Liver (tissue), 9 donors: Measurements from ENCODE around the gene ERCC3. TPM values are rescaled to one million over a fixed set of nuclear protein-coding genes. Genes with fewer than 3 reads are reported as not detected.

Experiments
- DNase-seq: peaks from one replicate; pipeline ENCODE4 v3.0.0-alpha.2; 2017; ENCODE audit warnings: low spot score
- H3K27ac ChIP-seq, 2 donors: one replicate each; pipeline ENCODE4 v1.7.0; 2013; ENCODE audit warnings: inconsistent platforms in 2 of 2, low read length in 2 of 2, control low read depth in 1 of 2, low read depth in 1 of 2, mild to moderate bottlenecking in 1 of 2
- H3K27me3 ChIP-seq, 4 donors: one replicate each; pipeline versions ENCODE4 v1.6.1 to v1.7.0; 2013; ENCODE audit warnings: low read length in 3 of 4, inconsistent platforms in 1 of 4, mild to moderate bottlenecking in 1 of 4, moderate library complexity in 1 of 4; ENCODE audit not compliant: control insufficient read depth in 4 of 4, insufficient read depth in 4 of 4
- H3K36me3 ChIP-seq, 4 donors: one replicate each; pipeline versions ENCODE4 v1.6.1 to v1.7.0; 2013; ENCODE audit warnings: low read length in 3 of 4, mild to moderate bottlenecking in 3 of 4, low read depth in 1 of 4, moderate library complexity in 1 of 4; ENCODE audit not compliant: control insufficient read depth in 4 of 4, insufficient read depth in 3 of 4
- H3K4me1 ChIP-seq, 4 donors: one replicate each; pipeline versions ENCODE4 v1.6.1 to v1.7.0; 2013; ENCODE audit warnings: low read length in 3 of 4, mild to moderate bottlenecking in 3 of 4, moderate library complexity in 1 of 4; ENCODE audit not compliant: control insufficient read depth in 4 of 4, insufficient read depth in 4 of 4
- H3K4me3 ChIP-seq, 3 donors: one replicate each; pipeline versions ENCODE4 v1.6.1 to v1.7.0; 2013; ENCODE audit warnings: low read length in 3 of 3, control low read depth in 1 of 3, low read depth in 1 of 3, mild to moderate bottlenecking in 1 of 3
- H3K9ac ChIP-seq, 2 donors: one replicate each; pipeline ENCODE4 v1.7.0; 2013; ENCODE audit warnings: low read length in 2 of 2, mild to moderate bottlenecking in 2 of 2, moderate library complexity in 2 of 2, control low read depth in 1 of 2, low read depth in 1 of 2
- H3K9me3 ChIP-seq, 4 donors: one replicate each; pipeline versions ENCODE4 v1.6.1 to v1.7.0; 2013; ENCODE audit warnings: low read length in 3 of 4; ENCODE audit not compliant: control insufficient read depth in 4 of 4
- ATF3 ChIP-seq: IDR thresholded peaks from 2 replicates; pipeline ENCODE4 v1.6.1; 2016; ENCODE audit warnings: antibody characterized with exemption
- CTCF ChIP-seq: fragments of 150-350 bp; IDR thresholded peaks from 2 replicates; pipeline ENCODE4 v1.5.1; 2017; ENCODE audit warnings: improper control_type of control experiment, low read depth, low read length; ENCODE audit not compliant: missing input control
- FOXA1 ChIP-seq: IDR thresholded peaks from 2 replicates; pipeline ENCODE4 v1.6.1; 2016; ENCODE audit warnings: antibody characterized with exemption
- GABPA ChIP-seq, 2 donors: IDR thresholded peaks in 1 of 2; conservative IDR thresholded peaks in 1 of 2; 2 replicates each; pipeline ENCODE4 v1.6.1; 2016; ENCODE audit warnings: antibody characterized with exemption in 2 of 2, mild to moderate bottlenecking in 1 of 2, moderate library complexity in 1 of 2
- HNF4A ChIP-seq, 2 donors: conservative IDR thresholded peaks; 2 replicates each; pipeline ENCODE4 v1.6.1; 2016; ENCODE audit warnings: antibody characterized with exemption in 2 of 2, mild to moderate bottlenecking in 2 of 2
- JUND ChIP-seq, 2 donors: IDR thresholded peaks; 2 replicates each; pipeline ENCODE4 v1.6.1; 2016; ENCODE audit warnings: antibody characterized with exemption in 2 of 2
- NR2F2 ChIP-seq: IDR thresholded peaks from 2 replicates; pipeline ENCODE4 v1.6.1; 2016; ENCODE audit warnings: antibody characterized with exemption
- RAD21 ChIP-seq, 2 donors: IDR thresholded peaks; 2 replicates each; pipeline ENCODE4 v1.6.1; 2016; ENCODE audit warnings: antibody characterized with exemption in 2 of 2, mild to moderate bottlenecking in 2 of 2
- RXRA ChIP-seq, 2 donors: IDR thresholded peaks; 2 replicates each; pipeline ENCODE4 v1.6.1; 2017 to 2018; ENCODE audit warnings: antibody characterized with exemption in 2 of 2, mild to moderate bottlenecking in 1 of 2
- SP1 ChIP-seq: IDR thresholded peaks from 2 replicates; pipeline ENCODE4 v1.6.1; 2018; ENCODE audit warnings: antibody characterized with exemption, mild to moderate bottlenecking
- TAF1 ChIP-seq: conservative IDR thresholded peaks from 2 replicates; pipeline ENCODE4 v1.6.1; 2016; ENCODE audit warnings: antibody characterized with exemption, mild to moderate bottlenecking
- YY1 ChIP-seq: IDR thresholded peaks from 2 replicates; pipeline ENCODE4 v1.6.1; 2016; ENCODE audit warnings: antibody characterized with exemption, mild to moderate bottlenecking
- ZBTB33 ChIP-seq: IDR thresholded peaks from 2 replicates; pipeline ENCODE4 v1.6.1; 2016; ENCODE audit warnings: antibody characterized with exemption
- WGBS: extraction: QIAGEN DNeasy Blood & Tissue Kit; methylation state at CpG from one replicate; pipeline ENCODE4 v1.1.7; 2013; 5-methylcytosine and 5-hydroxymethylcytosine counted together
- polyA plus RNA-seq, 2 donors: library from polyadenylated mRNA; stranded (reverse) in 1 of 2; unstranded in 1 of 2; fragments of 200-250 nt in 1 of 2; fragments of >200 nt in 1 of 2; fragmentation: Nextera tagmentation in 1 of 2; extraction: Ambion mirVana in 1 of 2; gene quantifications; one replicate each; pipeline versions ENCODE4 v1.2.1 to v1.2.3, GENCODE V29; 2013 to 2015
- total RNA-seq, 2 donors: library from RNA; depleted of rRNA; stranded (reverse); fragments of >200 nt; gene quantifications; one replicate each; pipeline ENCODE4 v1.2.3, GENCODE V29; 2014
- TF ChIP-seq, protein P1 (sequence below): IDR thresholded peaks from 2 replicates; pipeline ENCODE4 v1.6.1; 2016; ENCODE audit warnings: antibody characterized with exemption, mild to moderate bottlenecking
- donor health status: healthy.
- donor health status: healthy.
- donor health status: healthy.
- donor health status: healthy.
- donor health status: healthy.

Gene ERCC3
- total and polyA plus RNA-seq, 4 donors, result 12.4 to 38.3 (median 17.4) TPM

DNA sequence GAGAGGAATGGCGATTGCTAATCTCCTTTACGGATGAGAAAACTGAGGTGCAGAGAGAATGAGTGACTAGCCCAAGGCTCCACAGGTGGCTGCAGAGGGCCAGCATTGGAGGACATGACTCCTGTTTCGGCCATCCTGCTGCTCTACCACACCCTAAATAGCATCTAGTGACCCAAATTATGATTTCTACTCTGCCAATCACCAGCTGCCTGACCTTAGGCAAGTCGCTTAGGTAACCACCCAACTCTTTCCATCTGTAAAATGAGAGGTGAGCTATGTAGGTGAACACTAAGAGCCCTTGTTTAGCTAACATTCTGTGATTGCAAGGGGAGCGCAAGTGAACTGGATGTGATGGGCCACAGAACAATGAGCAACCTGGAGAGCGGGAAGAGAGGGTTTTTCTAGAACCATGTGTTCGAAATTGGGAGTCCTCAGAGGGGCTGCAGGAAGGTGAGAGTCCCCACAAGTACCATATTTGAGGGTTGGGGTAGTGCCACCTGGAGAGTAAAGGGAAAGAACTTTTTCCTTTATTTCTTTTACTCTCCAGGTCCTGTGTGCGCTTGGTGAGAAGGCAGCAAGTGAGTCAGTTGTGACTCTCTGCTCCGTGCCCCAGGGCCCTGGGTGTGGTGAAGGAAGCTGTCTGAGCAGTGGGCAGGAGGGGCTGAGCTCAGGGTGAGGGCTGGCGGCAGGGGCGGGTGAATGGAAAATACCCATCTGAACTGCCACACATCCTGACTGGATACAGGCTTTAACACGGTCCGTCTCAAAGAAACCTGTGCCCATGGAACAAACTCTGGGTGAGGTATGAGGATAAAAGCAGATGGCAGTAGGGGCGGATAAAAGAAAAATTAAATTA, 76.2 kb downstream of the ERCC3 start (continued):
- TF ChIP-seq JUND (IDR thresholded peaks at IDR 0.05) (no peak), FOXA1 (no peak)

DNA sequence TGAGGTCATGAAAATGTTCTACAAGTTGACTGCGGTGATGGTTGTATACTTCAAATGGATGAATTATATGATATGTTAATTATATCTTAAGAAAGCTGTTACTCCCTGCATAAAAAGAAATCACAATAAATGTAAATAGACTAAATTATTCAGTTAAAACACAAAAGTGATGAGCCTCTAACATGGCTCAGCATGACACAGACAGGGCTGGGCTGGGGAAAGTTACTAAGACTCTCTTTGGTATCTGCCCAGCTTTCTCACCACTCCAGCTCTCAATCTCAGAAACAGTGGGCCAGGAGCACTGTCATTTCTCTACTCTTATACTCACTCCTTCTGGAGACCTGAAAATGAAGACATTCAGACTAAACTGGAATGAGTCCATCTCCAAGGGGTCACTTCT, 77.4 kb downstream of the ERCC3 start:
- no peak for DNase-seq
- no peaks in the 10 kb centered on the region for H3K36me3 ChIP-seq
- H3K9me3 ChIP-seq, result no peaks in the 10 kb centered on the region
- no peak overlapping the region for H3K4me3 ChIP-seq
- TF ChIP-seq, protein P1, sequence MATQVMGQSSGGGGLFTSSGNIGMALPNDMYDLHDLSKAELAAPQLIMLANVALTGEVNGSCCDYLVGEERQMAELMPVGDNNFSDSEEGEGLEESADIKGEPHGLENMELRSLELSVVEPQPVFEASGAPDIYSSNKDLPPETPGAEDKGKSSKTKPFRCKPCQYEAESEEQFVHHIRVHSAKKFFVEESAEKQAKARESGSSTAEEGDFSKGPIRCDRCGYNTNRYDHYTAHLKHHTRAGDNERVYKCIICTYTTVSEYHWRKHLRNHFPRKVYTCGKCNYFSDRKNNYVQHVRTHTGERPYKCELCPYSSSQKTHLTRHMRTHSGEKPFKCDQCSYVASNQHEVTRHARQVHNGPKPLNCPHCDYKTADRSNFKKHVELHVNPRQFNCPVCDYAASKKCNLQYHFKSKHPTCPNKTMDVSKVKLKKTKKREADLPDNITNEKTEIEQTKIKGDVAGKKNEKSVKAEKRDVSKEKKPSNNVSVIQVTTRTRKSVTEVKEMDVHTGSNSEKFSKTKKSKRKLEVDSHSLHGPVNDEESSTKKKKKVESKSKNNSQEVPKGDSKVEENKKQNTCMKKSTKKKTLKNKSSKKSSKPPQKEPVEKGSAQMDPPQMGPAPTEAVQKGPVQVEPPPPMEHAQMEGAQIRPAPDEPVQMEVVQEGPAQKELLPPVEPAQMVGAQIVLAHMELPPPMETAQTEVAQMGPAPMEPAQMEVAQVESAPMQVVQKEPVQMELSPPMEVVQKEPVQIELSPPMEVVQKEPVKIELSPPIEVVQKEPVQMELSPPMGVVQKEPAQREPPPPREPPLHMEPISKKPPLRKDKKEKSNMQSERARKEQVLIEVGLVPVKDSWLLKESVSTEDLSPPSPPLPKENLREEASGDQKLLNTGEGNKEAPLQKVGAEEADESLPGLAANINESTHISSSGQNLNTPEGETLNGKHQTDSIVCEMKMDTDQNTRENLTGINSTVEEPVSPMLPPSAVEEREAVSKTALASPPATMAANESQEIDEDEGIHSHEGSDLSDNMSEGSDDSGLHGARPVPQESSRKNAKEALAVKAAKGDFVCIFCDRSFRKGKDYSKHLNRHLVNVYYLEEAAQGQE, result no peak
- TF ChIP-seq JUND (IDR thresholded peaks at IDR 0.05) (no peak), HNF4A (conservative IDR thresholded peaks at IDR 0.05) (no peak), TAF1 (no peak), RAD21 (IDR thresholded peaks at IDR 0.05) (no peak), CTCF (no peak), YY1 (no peak)
- peaks cover 4 to 13% (median 10%) of the 10 kb centered on the region in 4 donors for H3K4me1 ChIP-seq
- H3K9ac ChIP-seq, result no peak overlapping the region
- 97% methylated on average over 1 of the region's 1 CpG for WGBS
- peaks cover 0 to 2% (median 0%) of the 10 kb centered on the region in 4 donors for H3K27me3 ChIP-seq
- no peak overlapping the region for H3K27ac ChIP-seq

DNA sequence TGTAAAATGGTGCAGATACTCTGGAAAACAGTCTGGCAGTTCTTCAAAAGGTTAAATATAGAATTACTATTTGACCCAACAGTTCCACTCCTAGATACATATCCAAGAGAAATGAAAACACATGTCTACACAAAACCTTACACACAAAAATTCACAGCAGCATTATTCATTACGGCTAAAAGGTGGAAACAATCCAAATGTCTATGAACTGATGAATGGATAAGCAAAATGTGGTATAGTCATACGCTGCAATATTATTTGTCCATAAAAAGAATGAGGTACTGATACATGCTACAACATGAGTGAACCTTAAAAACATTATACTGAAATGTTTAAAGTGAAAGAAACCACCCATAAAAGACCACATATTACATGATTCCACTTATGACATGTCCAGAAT, 77.8 kb downstream of the ERCC3 start:
- H3K9me3 ChIP-seq, result no peaks in the 10 kb centered on the region
- H3K4me3 ChIP-seq, result no peak overlapping the region
- 95% methylated on average over 2 of the region's 2 CpGs for WGBS
- H3K9ac ChIP-seq, result no peak overlapping the region
- TF ChIP-seq CTCF (no peak), RAD21 (IDR thresholded peaks at IDR 0.05) (no peak), ATF3 (no peak), SP1 (no peak), GABPA (IDR thresholded peaks at IDR 0.05 in 1 of 2, conservative IDR thresholded peaks at IDR 0.05 in 1 of 2) (no peak), NR2F2 (no peak), TAF1 (no peak), JUND (IDR thresholded peaks at IDR 0.05) (no peak), RXRA (IDR thresholded peaks at IDR 0.05) (no peak), HNF4A (conservative IDR thresholded peaks at IDR 0.05) (no peak), ZBTB33 (no peak)
- TF ChIP-seq, protein P1, result no peak
- H3K27ac ChIP-seq, result no peak overlapping the region
- no peak for DNase-seq
- H3K36me3 ChIP-seq, result no peaks in the 10 kb centered on the region
- peaks cover 0 to 2% (median 0%) of the 10 kb centered on the region in 4 donors for H3K27me3 ChIP-seq
- peaks cover 4 to 13% (median 10%) of the 10 kb centered on the region in 4 donors for H3K4me1 ChIP-seq
